K562 (cell line): Measurements from ENCODE around the gene TMCO4. TPM values are rescaled to one million over a fixed set of nuclear protein-coding genes. Genes with fewer than 3 reads are reported as not detected.

Experiments
- ATAC-seq: fragments of 200-7000 bp; cut with Tn5 transposase; 3 replicates; pipeline ENCODE4 v1.9.1; 2020; ENCODE audit warnings: moderate library complexity
- BruUV-seq: library from RNA; stranded (reverse); fragments of 400-500 nt; replicated peaks from 2 replicates; lab custom pipeline; 2021; lab: Mats Ljungman, UMichigan
- CTCF ChIA-PET: fragments of 300-600 bp; formaldehyde crosslinking; extraction: SDS; loops from one replicate; lab custom pipeline; 2021; ENCODE audit warnings: low intra/inter-chr PET ratio; lab: Yijun Ruan, JAX
- POLR2A ChIA-PET: fragments of 300-600, 350-650 bp; sonication (Branson Sonifier 250); formaldehyde crosslinking; extraction: SDS; loops from one replicate; lab custom pipeline; 2021; ENCODE audit warnings: antibody characterized with exemption, inconsistent platforms; lab: Yijun Ruan, JAX
- DNase-seq, 4 experiments: peaks; one replicate each; pipeline versions ENCODE4 v3.0.0 to v3.0.0-alpha.2; 2011 to 2018; ENCODE audit warnings: low spot score in 3 of 4, mixed read lengths in 3 of 4; ENCODE audit errors: extremely low read depth in 1 of 4
- FAIRE-seq: peaks from 2 replicates; lab custom pipeline; 2011; peaks lifted over from hg19 to GRCh38; lab: Jason Lieb, UNC
- H2AFZ ChIP-seq: 2 replicates; pipeline ENCODE4 v1.6.0; 2011; ENCODE audit warnings: low read depth, low read length, control low read depth, inconsistent platforms
- H3K27ac ChIP-seq: fragments of 200-600 bp; 3 replicates; pipeline ENCODE4 v1.8.0; 2011; ENCODE audit warnings: low read depth, mild to moderate bottlenecking, control low read depth, inconsistent platforms, low read length, moderate library complexity, mixed read lengths; ENCODE audit errors: extremely low read depth
- H3K27me3 ChIP-seq, 2 experiments: fragments of 300-600 bp in 1 of 2; 2 replicates in 1 of 2; 3 replicates in 1 of 2; pipeline versions ENCODE4 v1.6.0 to v1.8.0; 2011; ENCODE audit warnings: inconsistent platforms in 2 of 2, low read length in 2 of 2, mild to moderate bottlenecking in 1 of 2, mixed read lengths in 1 of 2, moderate library complexity in 1 of 2; ENCODE audit not compliant: control insufficient read depth in 2 of 2, insufficient read depth in 2 of 2
- H3K36me3 ChIP-seq: fragments of 300-600 bp; 3 replicates; pipeline ENCODE4 v1.8.0; 2011; ENCODE audit warnings: mild to moderate bottlenecking, low read length, inconsistent platforms; ENCODE audit not compliant: control insufficient read depth, insufficient read depth
- H3K4me1 ChIP-seq, 2 experiments: fragments of 200-600 bp in 1 of 2; replicated peaks in 1 of 2; 2 replicates in 1 of 2; 3 replicates in 1 of 2; pipeline versions ENCODE4 v1.5.1 to v1.8.0; 2011; ENCODE audit warnings: inconsistent platforms in 2 of 2, low read length in 2 of 2, mild to moderate bottlenecking in 1 of 2, mixed read lengths in 1 of 2, moderate library complexity in 1 of 2; ENCODE audit not compliant: control insufficient read depth in 2 of 2, insufficient read depth in 2 of 2
- H3K4me2 ChIP-seq: 2 replicates; pipeline ENCODE4 v1.6.1; 2011; ENCODE audit warnings: low read length, control low read depth, inconsistent platforms, mixed read lengths; ENCODE audit not compliant: insufficient read depth
- H3K4me3 ChIP-seq: fragments of 200-600 bp; sonication (generic), shearing (Covaris generic); 2 replicates; pipeline ENCODE4 v1.5.1; 2016; ENCODE audit warnings: control low read depth, inconsistent platforms
- H3K79me2 ChIP-seq: fragments of 200-600 bp; 3 replicates; pipeline ENCODE4 v1.8.0; 2011; ENCODE audit warnings: low read length, inconsistent platforms; ENCODE audit not compliant: control insufficient read depth, insufficient read depth
- H3K9ac ChIP-seq, 2 experiments: 2 replicates each; pipeline versions ENCODE4 v1.6.0 to v1.6.1; 2011; ENCODE audit warnings: low read depth in 2 of 2, low read length in 2 of 2, control low read depth in 1 of 2, inconsistent platforms in 1 of 2, mild to moderate bottlenecking in 1 of 2, mixed read lengths in 1 of 2; ENCODE audit not compliant: insufficient read depth in 1 of 2
- H3K9me1 ChIP-seq: one replicate; pipeline ENCODE4 v1.6.0; 2011; ENCODE audit warnings: inconsistent platforms, mild to moderate bottlenecking, low read length, moderate library complexity; ENCODE audit not compliant: control insufficient read depth, insufficient read depth
- H3K9me3 ChIP-seq: replicated peaks from 2 replicates; pipeline ENCODE4 v1.5.1; 2011; ENCODE audit warnings: low read depth, low read length, inconsistent platforms; ENCODE audit not compliant: control insufficient read depth, insufficient read depth
- H4K20me1 ChIP-seq: replicated peaks from 2 replicates; pipeline ENCODE4 v1.6.1; 2011; ENCODE audit warnings: low read length, inconsistent platforms, mixed read lengths; ENCODE audit not compliant: control insufficient read depth, insufficient read depth
- ARID4B ChIP-seq: sonication (generic); formaldehyde crosslinking; IDR thresholded peaks from 2 replicates; pipeline ENCODE4 v1.8.0; 2022; ENCODE audit warnings: mild to moderate bottlenecking, missing genetic modification reagents
- DPF2 ChIP-seq: fragments of 450-650 bp; IDR thresholded peaks from 2 replicates; pipeline ENCODE4 v1.6.1; 2016
- E2F8 ChIP-seq: fragments of 450-650 bp; IDR thresholded peaks from 2 replicates; pipeline ENCODE4 v1.7.1; 2018; ENCODE audit warnings: mild to moderate bottlenecking, low read depth; ENCODE audit not compliant: partially characterized antibody
- HNRNPL ChIP-seq: fragments of 200-400 bp; formaldehyde crosslinking; IDR thresholded peaks from 2 replicates; pipeline ENCODE4 v1.6.1; 2017; ENCODE audit warnings: low read depth, mild to moderate bottlenecking, low read length
- NR2C2 ChIP-seq, 2 experiments: fragments of 200-800 bp in 1 of 2; sonication (Bioruptor generic) in 1 of 2; sonication (generic) in 1 of 2; formaldehyde crosslinking in 1 of 2; IDR thresholded peaks; 2 replicates each; pipeline versions ENCODE4 v1.6.1 to v1.8.0; 2016 to 2022; ENCODE audit warnings: mild to moderate bottlenecking in 1 of 2, missing compliant biosample characterization in 1 of 2, missing genetic modification characterization in 1 of 2, missing genetic modification reagents in 1 of 2
- NUFIP1 ChIP-seq: fragments of 450-650 bp; IDR thresholded peaks from 2 replicates; pipeline ENCODE4 v1.6.1; 2018; ENCODE audit not compliant: partially characterized antibody
- SRSF9 ChIP-seq: fragments of 200-400 bp; formaldehyde crosslinking; IDR thresholded peaks from 2 replicates; pipeline ENCODE4 v1.6.1; 2017; ENCODE audit warnings: low read depth, low read length, borderline replicate concordance
- TBL1XR1 ChIP-seq, 2 experiments: IDR thresholded peaks; 2 replicates each; pipeline ENCODE4 v1.6.1; 2012; ENCODE audit warnings: improper control_type of control experiment in 2 of 2, low read length in 2 of 2, mild to moderate bottlenecking in 1 of 2
- ZBTB2 ChIP-seq: fragments of 450-650 bp; IDR thresholded peaks from 2 replicates; pipeline ENCODE4 v1.6.1; 2016; ENCODE audit warnings: antibody characterized with exemption
- ZKSCAN8 ChIP-seq: fragments of 200-800 bp; sonication (Bioruptor generic); IDR thresholded peaks from 2 replicates; pipeline ENCODE4 v1.6.1; 2016; ENCODE audit warnings: missing genetic modification characterization, missing compliant biosample characterization
- ZNF764 ChIP-seq: fragments of 250-450 bp; sonication (Bioruptor Pico); IDR thresholded peaks from 2 replicates; pipeline ENCODE4 v1.4.0; 2020; ENCODE audit warnings: low read depth, mild to moderate bottlenecking, moderate library complexity
- WGBS: fragments of 100-300 bp; shearing (Covaris generic); methylation state at CpG from one replicate; pipeline ENCODE4 v1.1.6; 2016; ENCODE audit warnings: low coverage, mixed read lengths; ENCODE audit not compliant: insufficient coverage; ENCODE audit errors: missing lambda C conversion rate; 5-methylcytosine and 5-hydroxymethylcytosine counted together
- in situ Hi-C: fragments of 300-500 bp; cut with MboI; formaldehyde crosslinking; loops from 4 replicates; pipeline ENCODE4 v1.15.0; 2018; ENCODE audit warnings: inconsistent platforms, mixed read lengths
- intact Hi-C: fragments of 100-400 bp; cut with micrococcal nuclease; formaldehyde crosslinking; loops from 2 replicates; pipeline ENCODE4 v1.14.2; 2022
- polyA plus RNA-seq, 8 experiments: library from polyadenylated mRNA; depleted of rRNA in 4 of 8; stranded (reverse) in 5 of 8; unstranded in 3 of 8; fragments of >200 nt; fragmentation: Nextera tagmentation in 2 of 8; fragmentation: Illumina TruSeq in 1 of 8; extraction: Ambion mirVana in 2 of 8; extraction: Trizol in 1 of 8; gene quantifications; 2 replicates each; pipeline versions ENCODE4 v1.2.1 to v1.2.3, GENCODE V29; 2011 to 2014; ENCODE audit warnings: inconsistent platforms in 1 of 8, missing spikeins in 1 of 8
- total RNA-seq, 7 experiments: library from RNA; depleted of rRNA in 6 of 7; stranded (reverse); fragments of >200 nt in 6 of 7; fragmentation: Illumina TruSeq in 2 of 7; extraction: Trizol in 2 of 7; gene quantifications; 2 replicates each; pipeline versions ENCODE4 v1.2.1 to v1.2.3, GENCODE V29; 2011 to 2021; ENCODE audit warnings: low replicate concordance in 1 of 7

Gene TMCO4
- total and polyA plus RNA-seq, 9 of the 15 experiments (the other 6 are each of a cell fraction or from before 2014, with no cell fraction given), result 0.06 to 2.1 (median 1.2) TPM

GRCh38 chr1:19637606-19638005 lies 162.1 kb downstream of the TMCO4 start:
- no peaks in the 10 kb centered on the region for H3K9me3 ChIP-seq
- H3K27ac ChIP-seq, result no peak overlapping the region
- ATAC-seq (no peak), DNase-seq (no peak), FAIRE-seq (no peak)
- H3K9me1 ChIP-seq, result no peaks in the 10 kb centered on the region
- no peaks in the 10 kb centered on the region for H4K20me1 ChIP-seq
- no peak overlapping the region for H3K9ac ChIP-seq
- no peaks in the 10 kb centered on the region for H3K36me3 ChIP-seq
- peaks cover 0 to 6% of the 10 kb centered on the region in 2 experiments; a peak in 2 of 5 replicates for H3K27me3 ChIP-seq
- no TSS peak for BruUV-seq
- ChIA-PET POLR2A (interaction anchor here (0.7 kb wide), 1 partner anchor 283 kb away, joined by 3 read pairs; no protein-coding TSS in a partner anchor), CTCF (no interaction called here)
- TF ChIP-seq HNRNPL (no peak), ARID4B (CRISPR knock-in tag) (no peak), ZBTB2 (no peak), E2F8 (no peak), NR2C2 (CRISPR knock-in tag; IDR thresholded peaks at IDR 0.05) (no peak), NR2C2 (tag; IDR thresholded peaks at IDR 0.05) (no peak), DPF2 (no peak), SRSF9 (no peak), TBL1XR1 (IDR thresholded peaks at IDR 0.05; ENCODE audit: low read length in 2 of 2) (no peak), NUFIP1 (no peak), ZKSCAN8 (no peak), ZNF764 (CRISPR knock-in tag) (no peak)
- no peaks in the 10 kb centered on the region for H3K79me2 ChIP-seq
- peaks cover 0 to 5% of the 10 kb centered on the region in 2 experiments; a peak in 4 of 5 replicates for H3K4me1 ChIP-seq
- 30% methylated on average over 9 of the region's 10 CpGs for WGBS
- intact Hi-C loops (no loop called here), in situ Hi-C loops (no loop called here)
- H3K4me3 ChIP-seq, result no peak overlapping the region
- no peak overlapping the region for H2AFZ ChIP-seq
- H3K4me2 ChIP-seq, result no peak overlapping the region
